K562 (cell line): ENCODE data around the gene DPF1. TPM values are rescaled to one million over a fixed set of nuclear protein-coding genes. Genes with fewer than 3 reads are reported as not detected.

ENCODE experiments used
- ATAC-seq: fragments of 200-7000 bp; cut with Tn5 transposase; 3 replicates; pipeline ENCODE4 v1.9.1; 2020; ENCODE audit warnings: moderate library complexity
- BruUV-seq: library from RNA; stranded (reverse); fragments of 400-500 nt; replicated peaks from 2 replicates; lab custom pipeline; 2021; lab: Mats Ljungman, UMichigan
- CTCF ChIA-PET: fragments of 300-600 bp; formaldehyde crosslinking; extraction: SDS; loops from one replicate; lab custom pipeline; 2021; ENCODE audit warnings: low intra/inter-chr PET ratio; lab: Yijun Ruan, JAX
- POLR2A ChIA-PET: fragments of 300-600, 350-650 bp; sonication (Branson Sonifier 250); formaldehyde crosslinking; extraction: SDS; loops from one replicate; lab custom pipeline; 2021; ENCODE audit warnings: antibody characterized with exemption, inconsistent platforms; lab: Yijun Ruan, JAX
- DNase-seq, 4 experiments: peaks; one replicate each; pipeline versions ENCODE4 v3.0.0 to v3.0.0-alpha.2; 2011 to 2018; ENCODE audit warnings: low spot score in 3 of 4, mixed read lengths in 3 of 4; ENCODE audit errors: extremely low read depth in 1 of 4
- FAIRE-seq: peaks from 2 replicates; lab custom pipeline; 2011; peaks lifted over from hg19 to GRCh38; lab: Jason Lieb, UNC
- H2AFZ ChIP-seq: 2 replicates; pipeline ENCODE4 v1.6.0; 2011; ENCODE audit warnings: low read depth, low read length, control low read depth, inconsistent platforms
- H3K27ac ChIP-seq: fragments of 200-600 bp; 3 replicates; pipeline ENCODE4 v1.8.0; 2011; ENCODE audit warnings: low read depth, mild to moderate bottlenecking, control low read depth, inconsistent platforms, low read length, moderate library complexity, mixed read lengths; ENCODE audit errors: extremely low read depth
- H3K27me3 ChIP-seq, 2 experiments: fragments of 300-600 bp in 1 of 2; 2 replicates in 1 of 2; 3 replicates in 1 of 2; pipeline versions ENCODE4 v1.6.0 to v1.8.0; 2011; ENCODE audit warnings: inconsistent platforms in 2 of 2, low read length in 2 of 2, mild to moderate bottlenecking in 1 of 2, mixed read lengths in 1 of 2, moderate library complexity in 1 of 2; ENCODE audit not compliant: control insufficient read depth in 2 of 2, insufficient read depth in 2 of 2
- H3K36me3 ChIP-seq: fragments of 300-600 bp; 3 replicates; pipeline ENCODE4 v1.8.0; 2011; ENCODE audit warnings: mild to moderate bottlenecking, low read length, inconsistent platforms; ENCODE audit not compliant: control insufficient read depth, insufficient read depth
- H3K4me1 ChIP-seq, 2 experiments: fragments of 200-600 bp in 1 of 2; replicated peaks in 1 of 2; 2 replicates in 1 of 2; 3 replicates in 1 of 2; pipeline versions ENCODE4 v1.5.1 to v1.8.0; 2011; ENCODE audit warnings: inconsistent platforms in 2 of 2, low read length in 2 of 2, mild to moderate bottlenecking in 1 of 2, mixed read lengths in 1 of 2, moderate library complexity in 1 of 2; ENCODE audit not compliant: control insufficient read depth in 2 of 2, insufficient read depth in 2 of 2
- H3K4me2 ChIP-seq: 2 replicates; pipeline ENCODE4 v1.6.1; 2011; ENCODE audit warnings: low read length, control low read depth, inconsistent platforms, mixed read lengths; ENCODE audit not compliant: insufficient read depth
- H3K4me3 ChIP-seq: fragments of 200-600 bp; sonication (generic), shearing (Covaris generic); 2 replicates; pipeline ENCODE4 v1.5.1; 2016; ENCODE audit warnings: control low read depth, inconsistent platforms
- H3K79me2 ChIP-seq: fragments of 200-600 bp; 3 replicates; pipeline ENCODE4 v1.8.0; 2011; ENCODE audit warnings: low read length, inconsistent platforms; ENCODE audit not compliant: control insufficient read depth, insufficient read depth
- H3K9ac ChIP-seq, 2 experiments: 2 replicates each; pipeline versions ENCODE4 v1.6.0 to v1.6.1; 2011; ENCODE audit warnings: low read depth in 2 of 2, low read length in 2 of 2, control low read depth in 1 of 2, inconsistent platforms in 1 of 2, mild to moderate bottlenecking in 1 of 2, mixed read lengths in 1 of 2; ENCODE audit not compliant: insufficient read depth in 1 of 2
- H3K9me1 ChIP-seq: one replicate; pipeline ENCODE4 v1.6.0; 2011; ENCODE audit warnings: inconsistent platforms, mild to moderate bottlenecking, low read length, moderate library complexity; ENCODE audit not compliant: control insufficient read depth, insufficient read depth
- H3K9me3 ChIP-seq: replicated peaks from 2 replicates; pipeline ENCODE4 v1.5.1; 2011; ENCODE audit warnings: low read depth, low read length, inconsistent platforms; ENCODE audit not compliant: control insufficient read depth, insufficient read depth
- H4K20me1 ChIP-seq: replicated peaks from 2 replicates; pipeline ENCODE4 v1.6.1; 2011; ENCODE audit warnings: low read length, inconsistent platforms, mixed read lengths; ENCODE audit not compliant: control insufficient read depth, insufficient read depth
- BRD4 ChIP-seq: fragments of 200-600 bp; sonication (generic); IDR thresholded peaks from 2 replicates; pipeline ENCODE4 v1.6.1; 2017; ENCODE audit warnings: inconsistent platforms
- CCNT2 ChIP-seq: IDR thresholded peaks from 2 replicates; pipeline ENCODE4 v1.6.1; 2011; ENCODE audit warnings: borderline replicate concordance, low read depth, mild to moderate bottlenecking, moderate library complexity, mixed read lengths, low read length; ENCODE audit not compliant: insufficient read length; ENCODE audit errors: extremely low read depth
- CREM ChIP-seq: IDR thresholded peaks from 2 replicates; pipeline ENCODE4 v1.6.1; 2014; ENCODE audit warnings: antibody characterized with exemption, low read depth
- HCFC1 ChIP-seq: IDR thresholded peaks from 2 replicates; pipeline ENCODE4 v1.6.1; 2012; ENCODE audit warnings: low read depth, low read length, improper control_type of control experiment
- HDAC1 ChIP-seq, 2 experiments: fragments of 450-650 bp; IDR thresholded peaks; 2 replicates each; pipeline ENCODE4 v1.6.1; 2016 to 2017; ENCODE audit warnings: inconsistent platforms in 1 of 2, mild to moderate bottlenecking in 1 of 2, moderate library complexity in 1 of 2
- HDAC2 ChIP-seq: fragments of 450-650 bp; IDR thresholded peaks from 2 replicates; pipeline ENCODE4 v1.6.1; 2016; ENCODE audit warnings: mild to moderate bottlenecking
- MAFG ChIP-seq: fragments of 450-650 bp; conservative IDR thresholded peaks from 2 replicates; pipeline ENCODE4 v1.6.1; 2016; ENCODE audit warnings: missing genetic modification characterization, missing compliant biosample characterization
- NONO ChIP-seq, 2 experiments: fragments of 200-400 bp in 1 of 2; fragments of 450-650 bp in 1 of 2; formaldehyde crosslinking in 1 of 2; IDR thresholded peaks; 2 replicates each; pipeline ENCODE4 v1.6.1; 2017; ENCODE audit warnings: low read depth in 2 of 2, mild to moderate bottlenecking in 2 of 2, moderate library complexity in 2 of 2, low read length in 1 of 2
- NR2C1 ChIP-seq, 2 experiments: fragments of 450-650 bp; IDR thresholded peaks; 2 replicates each; pipeline ENCODE4 v1.6.1; 2017; ENCODE audit warnings: mild to moderate bottlenecking in 2 of 2, antibody characterized with exemption in 1 of 2, inconsistent platforms in 1 of 2, missing compliant biosample characterization in 1 of 2, missing genetic modification characterization in 1 of 2
- POLR2G ChIP-seq: fragments of 200-400 bp; formaldehyde crosslinking; IDR thresholded peaks from 2 replicates; pipeline ENCODE4 v1.6.1; 2017; ENCODE audit warnings: low read depth, mild to moderate bottlenecking, antibody characterized with exemption, low read length, moderate library complexity
- RB1 ChIP-seq: fragments of 450-650 bp; IDR thresholded peaks from 2 replicates; pipeline ENCODE4 v1.6.1; 2017; ENCODE audit warnings: low read depth, mild to moderate bottlenecking
- RBM25 ChIP-seq: fragments of 200-400 bp; formaldehyde crosslinking; IDR thresholded peaks from 2 replicates; pipeline ENCODE4 v1.6.1; 2018; ENCODE audit warnings: low read length, low read depth, moderate library complexity; ENCODE audit not compliant: severe bottlenecking
- RCOR1 ChIP-seq, 2 experiments: IDR thresholded peaks; 2 replicates each; pipeline ENCODE4 v1.6.1; 2012; ENCODE audit warnings: low read depth in 2 of 2, low read length in 2 of 2, borderline replicate concordance in 1 of 2, improper control_type of control experiment in 1 of 2
- SIX5 ChIP-seq, 2 experiments: IDR thresholded peaks; 2 replicates each; pipeline ENCODE4 v1.6.1; 2011; ENCODE audit warnings: low read length in 2 of 2, borderline replicate concordance in 1 of 2, low read depth in 1 of 2, mild to moderate bottlenecking in 1 of 2, moderate library complexity in 1 of 2; ENCODE audit not compliant: insufficient read depth in 1 of 2
- XRCC4 ChIP-seq: IDR thresholded peaks from one replicate; pipeline ENCODE4 v1.6.1; 2011; ENCODE audit not compliant: insufficient read depth, insufficient read length; ENCODE audit errors: extremely low read depth
- YY1 ChIP-seq, 3 experiments: IDR thresholded peaks; 2 replicates each; pipeline ENCODE4 v1.6.1; 2011; ENCODE audit warnings: low read length in 2 of 3, mild to moderate bottlenecking in 2 of 3, moderate library complexity in 2 of 3, borderline replicate concordance in 1 of 3, control low read depth in 1 of 3, low read depth in 1 of 3; ENCODE audit not compliant: insufficient read depth in 3 of 3, insufficient replicate concordance in 2 of 3, control insufficient read depth in 1 of 3, insufficient read length in 1 of 3; ENCODE audit errors: extremely low read depth in 1 of 3
- WGBS: fragments of 100-300 bp; shearing (Covaris generic); methylation state at CpG from one replicate; pipeline ENCODE4 v1.1.6; 2016; ENCODE audit warnings: low coverage, mixed read lengths; ENCODE audit not compliant: insufficient coverage; ENCODE audit errors: missing lambda C conversion rate; 5-methylcytosine and 5-hydroxymethylcytosine counted together
- in situ Hi-C: fragments of 300-500 bp; cut with MboI; formaldehyde crosslinking; loops from 4 replicates; pipeline ENCODE4 v1.15.0; 2018; ENCODE audit warnings: inconsistent platforms, mixed read lengths
- intact Hi-C: fragments of 100-400 bp; cut with micrococcal nuclease; formaldehyde crosslinking; loops from 2 replicates; pipeline ENCODE4 v1.14.2; 2022
- polyA plus RNA-seq, 8 experiments: library from polyadenylated mRNA; depleted of rRNA in 4 of 8; stranded (reverse) in 5 of 8; unstranded in 3 of 8; fragments of >200 nt; fragmentation: Nextera tagmentation in 2 of 8; fragmentation: Illumina TruSeq in 1 of 8; extraction: Ambion mirVana in 2 of 8; extraction: Trizol in 1 of 8; gene quantifications; 2 replicates each; pipeline versions ENCODE4 v1.2.1 to v1.2.3, GENCODE V29; 2011 to 2014; ENCODE audit warnings: inconsistent platforms in 1 of 8, missing spikeins in 1 of 8
- total RNA-seq, 7 experiments: library from RNA; depleted of rRNA in 6 of 7; stranded (reverse); fragments of >200 nt in 6 of 7; fragmentation: Illumina TruSeq in 2 of 7; extraction: Trizol in 2 of 7; gene quantifications; 2 replicates each; pipeline versions ENCODE4 v1.2.1 to v1.2.3, GENCODE V29; 2011 to 2021; ENCODE audit warnings: low replicate concordance in 1 of 7
- TF ChIP-seq, protein P1 (sequence below): fragments of 200-800 bp; sonication (Bioruptor generic); IDR thresholded peaks from 2 replicates; pipeline ENCODE4 v1.6.1; 2017; ENCODE audit warnings: missing genetic modification characterization, missing compliant biosample characterization
- TF ChIP-seq, protein P2 (sequence below): fragments of 250-450 bp; sonication (Bioruptor Pico); IDR thresholded peaks from 2 replicates; pipeline ENCODE4 v1.8.0; 2022; ENCODE audit warnings: inconsistent platforms, mild to moderate bottlenecking, moderate library complexity, borderline replicate concordance

DPF1 gene
- total and polyA plus RNA-seq, 9 of the 15 experiments (the other 6 are each of a cell fraction or from before 2014, with no cell fraction given): 0.10 to 5.7 (median 3.1) TPM

DNA sequence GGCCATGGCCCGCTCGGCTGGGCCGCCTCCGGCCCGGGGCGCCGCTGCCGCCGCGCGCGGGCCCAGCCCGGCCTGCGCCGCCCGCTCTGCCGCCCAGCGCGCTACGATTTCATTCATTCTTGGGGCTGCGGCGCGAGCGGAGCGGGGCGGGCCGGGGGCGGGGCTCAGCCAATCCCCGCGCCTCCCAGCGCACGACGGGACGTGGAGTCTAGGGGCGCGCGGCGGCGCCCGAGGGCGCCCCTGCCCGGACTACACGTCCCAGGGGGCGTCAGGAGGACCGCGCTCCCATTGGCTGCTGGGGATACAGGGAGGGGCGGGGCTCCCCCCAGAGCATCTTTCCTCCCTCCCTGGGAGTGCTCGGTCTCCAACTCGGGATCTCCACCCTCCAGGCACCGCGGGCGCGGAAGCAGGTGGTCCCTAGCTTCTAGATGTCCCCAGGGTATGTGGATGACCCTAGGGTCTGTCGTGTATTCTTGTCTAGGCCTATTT, 5.6 kb upstream of the DPF1 start:
- H3K27ac ChIP-seq: no peak overlapping the region
- peak; percentile 62 for FAIRE-seq
- 0% methylated on average over 8 of the region's 54 CpGs for WGBS
- peaks cover 2 to 6% of the 10 kb centered on the region in 2 experiments; a peak in 2 of 5 replicates for H3K27me3 ChIP-seq
- H3K9me1 ChIP-seq: no peaks in the 10 kb centered on the region
- H3K4me3 ChIP-seq: no peak overlapping the region; the same call in 1 of the 2 replicates
- ChIA-PET POLR2A (no interaction called here), CTCF (no interaction called here)
- H3K79me2 ChIP-seq: no peaks in the 10 kb centered on the region
- no peak overlapping the region for H3K4me2 ChIP-seq
- no TSS peak for BruUV-seq
- ATAC-seq: peak; percentile 97
- no peaks in the 10 kb centered on the region for H3K36me3 ChIP-seq
- no peaks in the 10 kb centered on the region for H4K20me1 ChIP-seq
- H3K4me1 ChIP-seq: peaks cover 4 to 37% of the 10 kb centered on the region in 2 experiments; a peak in 4 of 5 replicates
- H3K9me3 ChIP-seq: no peaks in the 10 kb centered on the region
- intact Hi-C loops (loop anchor here (2.0 to 5.0 kb wide), 2 partner anchors 87 to 327 kb away; no protein-coding TSS in a partner anchor), in situ Hi-C loops (loop anchor here (5.0 to 10.0 kb wide), 3 partner anchors 305 to 385 kb away; partner anchors contain the start of genes EIF3K and MAP4K1)
- no peak overlapping the region for H3K9ac ChIP-seq
- no peak overlapping the region for H2AFZ ChIP-seq
- DNase-seq: peak; percentile 94 to 99 (median 98)
- TF ChIP-seq RBM25 (peak; percentile 83), HDAC1 (IDR thresholded peaks at IDR 0.05) (peak in 1 of 2 experiments; percentile 76; a peak in 2 of 4 replicates), CCNT2 (peak; percentile 53), BRD4 (no peak), POLR2G (peak; percentile 23; the same call in 1 of the 2 replicates), YY1 (IDR thresholded peaks at IDR 0.05; ENCODE audit: borderline replicate concordance in 1 of 3, control insufficient read depth in 1 of 3, extremely low read depth in 1 of 3, insufficient read depth in 3 of 3, insufficient read length in 1 of 3, insufficient replicate concordance in 2 of 3, low read depth in 1 of 3, low read length in 2 of 3) (peak in 2 of 3 experiments; percentile 53 to 54), CREM (peak; percentile 49), HCFC1 (peak; percentile 95), RB1 (peak; percentile 75), XRCC4 (no peak), NONO (IDR thresholded peaks at IDR 0.05; ENCODE audit: low read depth in 2 of 2, low read length in 1 of 2) (peak in 1 of 2 experiments; percentile 34; a peak in 1 of 4 replicates), HDAC2 (peak; percentile 98), NR2C1 (IDR thresholded peaks at IDR 0.05) (no peak), NR2C1 (tag; IDR thresholded peaks at IDR 0.05) (no peak), RCOR1 (IDR thresholded peaks at IDR 0.05; ENCODE audit: borderline replicate concordance in 1 of 2, low read depth in 2 of 2, low read length in 2 of 2) (peak; percentile 91 to 100), MAFG (tag) (no peak), SIX5 (IDR thresholded peaks at IDR 0.05; ENCODE audit: borderline replicate concordance in 1 of 2, insufficient read depth in 1 of 2, low read depth in 1 of 2, low read length in 2 of 2) (peak; percentile 75 to 81)
- TF ChIP-seq, protein P1, sequence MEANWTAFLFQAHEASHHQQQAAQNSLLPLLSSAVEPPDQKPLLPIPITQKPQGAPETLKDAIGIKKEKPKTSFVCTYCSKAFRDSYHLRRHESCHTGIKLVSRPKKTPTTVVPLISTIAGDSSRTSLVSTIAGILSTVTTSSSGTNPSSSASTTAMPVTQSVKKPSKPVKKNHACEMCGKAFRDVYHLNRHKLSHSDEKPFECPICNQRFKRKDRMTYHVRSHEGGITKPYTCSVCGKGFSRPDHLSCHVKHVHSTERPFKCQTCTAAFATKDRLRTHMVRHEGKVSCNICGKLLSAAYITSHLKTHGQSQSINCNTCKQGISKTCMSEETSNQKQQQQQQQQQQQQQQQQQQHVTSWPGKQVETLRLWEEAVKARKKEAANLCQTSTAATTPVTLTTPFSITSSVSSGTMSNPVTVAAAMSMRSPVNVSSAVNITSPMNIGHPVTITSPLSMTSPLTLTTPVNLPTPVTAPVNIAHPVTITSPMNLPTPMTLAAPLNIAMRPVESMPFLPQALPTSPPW (CRISPR knock-in tag): peak; percentile 97
- TF ChIP-seq, protein P2, sequence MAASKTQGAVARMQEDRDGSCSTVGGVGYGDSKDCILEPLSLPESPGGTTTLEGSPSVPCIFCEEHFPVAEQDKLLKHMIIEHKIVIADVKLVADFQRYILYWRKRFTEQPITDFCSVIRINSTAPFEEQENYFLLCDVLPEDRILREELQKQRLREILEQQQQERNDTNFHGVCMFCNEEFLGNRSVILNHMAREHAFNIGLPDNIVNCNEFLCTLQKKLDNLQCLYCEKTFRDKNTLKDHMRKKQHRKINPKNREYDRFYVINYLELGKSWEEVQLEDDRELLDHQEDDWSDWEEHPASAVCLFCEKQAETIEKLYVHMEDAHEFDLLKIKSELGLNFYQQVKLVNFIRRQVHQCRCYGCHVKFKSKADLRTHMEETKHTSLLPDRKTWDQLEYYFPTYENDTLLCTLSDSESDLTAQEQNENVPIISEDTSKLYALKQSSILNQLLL: no peak
